WERI-Rb-1 (cell line): Measurements from ENCODE around the gene OR52H1.

Source experiments
- DNase-seq: peaks from one replicate; pipeline ENCODE4 v3.0.0-alpha.2; 2020
- H3K27ac ChIP-seq: fragments of 250-450 bp; sonication (Bioruptor Pico); 2 replicates; pipeline ENCODE4 v1.5.1; 2020; ENCODE audit warnings: mild to moderate bottlenecking, moderate library complexity
- H3K27me3 ChIP-seq: fragments of 250-450 bp; sonication (Bioruptor Pico); 2 replicates; pipeline ENCODE4 v1.5.1; 2021; ENCODE audit warnings: mild to moderate bottlenecking, low read depth, moderate library complexity; ENCODE audit not compliant: insufficient read depth, severe bottlenecking
- H3K36me3 ChIP-seq: fragments of 250-450 bp; sonication (Bioruptor Pico); 2 replicates; pipeline ENCODE4 v1.5.1; 2020; ENCODE audit warnings: mild to moderate bottlenecking, moderate library complexity
- H3K4me3 ChIP-seq: 2 replicates; pipeline ENCODE4 v1.5.1; 2011; ENCODE audit warnings: low read depth, mild to moderate bottlenecking, control low read depth, low read length
- H3K9me3 ChIP-seq: fragments of 250-450 bp; sonication (Bioruptor Pico); 2 replicates; pipeline ENCODE4 v1.5.1; 2021; ENCODE audit warnings: mild to moderate bottlenecking, moderate library complexity; ENCODE audit not compliant: severe bottlenecking
- CTCF ChIP-seq: IDR thresholded peaks from 2 replicates; pipeline ENCODE4 v1.5.1; 2011; ENCODE audit warnings: low read depth, mild to moderate bottlenecking, control low read depth, inconsistent platforms, low read length

Gene OR52H1

GRCh38 chr11:5581014-5581413, 32.7 kb upstream of the OR52H1 start:
- no peaks in the 10 kb centered on the region for H3K9me3 ChIP-seq
- H3K27ac ChIP-seq, result no peak overlapping the region
- peaks cover 66% of the 10 kb centered on the region for H3K27me3 ChIP-seq
- TF ChIP-seq CTCF, result no peak
- H3K4me3 ChIP-seq, result no peak overlapping the region
- no peaks in the 10 kb centered on the region for H3K36me3 ChIP-seq
- no peak for DNase-seq

GRCh38 chr11:5580577-5580976, 32.2 kb upstream of the OR52H1 start, which contains the start of gene OR52B6:
Gene OR52B6 (plus strand): TSS chr11:5580877. CDS start chr11:5580877, 0 bp downstream.
- Histone ChIP-seq H3K36me3 (no peaks in the 10 kb centered on the region), H3K9me3 (no peaks in the 10 kb centered on the region), H3K27me3 (peaks cover 66% of the 10 kb centered on the region), H3K27ac (no peak within 1 kb of the TSS), H3K4me3 (no peak within 1 kb of the TSS)
- no peak for DNase-seq
- no peak for TF ChIP-seq CTCF

GRCh38 chr11:5577101-5577500, 28.8 kb upstream of the OR52H1 start:
- H3K27me3 ChIP-seq, result peaks cover 67% of the 10 kb centered on the region
- H3K9me3 ChIP-seq, result no peaks in the 10 kb centered on the region
- no peak for DNase-seq
- no peaks in the 10 kb centered on the region for H3K36me3 ChIP-seq
- H3K27ac ChIP-seq, result no peak overlapping the region
- no peak for TF ChIP-seq CTCF
- no peak overlapping the region for H3K4me3 ChIP-seq

GRCh38 chr11:5575152-5575551, 26.8 kb upstream of the OR52H1 start:
- TF ChIP-seq CTCF, result no peak
- no peak overlapping the region for H3K27ac ChIP-seq
- no peak for DNase-seq
- H3K36me3 ChIP-seq, result no peaks in the 10 kb centered on the region
- no peak overlapping the region for H3K4me3 ChIP-seq
- H3K9me3 ChIP-seq, result no peaks in the 10 kb centered on the region
- H3K27me3 ChIP-seq, result peaks cover 49% of the 10 kb centered on the region

GRCh38 chr11:5574654-5575053, 26.3 kb upstream of the OR52H1 start:
- no peak for TF ChIP-seq CTCF
- H3K36me3 ChIP-seq, result no peaks in the 10 kb centered on the region
- H3K4me3 ChIP-seq, result no peak overlapping the region
- H3K27me3 ChIP-seq, result peaks cover 47% of the 10 kb centered on the region
- H3K27ac ChIP-seq, result no peak overlapping the region
- H3K9me3 ChIP-seq, result no peaks in the 10 kb centered on the region
- no peak for DNase-seq

- Histone ChIP-seq H3K36me3 (no peaks in the 10 kb centered on the region), H3K27me3 (peaks cover 43% of the 10 kb centered on the region), H3K27ac (no peak overlapping the region), H3K9me3 (no peaks in the 10 kb centered on the region), H3K4me3 (no peak overlapping the region)
- no peak for DNase-seq
- TF ChIP-seq CTCF, result no peak
These were observed 16.1 kb upstream of the OR52H1 start for GRCh38 chr11:5564259-5565019.
